GM12878 (cell line): ENCODE results near the gene VAC14. TPM values are rescaled to one million over a fixed set of nuclear protein-coding genes. Genes with fewer than 3 reads are reported as not detected.

Experiments used
- BCLAF1 ChIP-seq: fragments of 450-650 bp; IDR thresholded peaks from 2 replicates; pipeline ENCODE4 v1.6.1; 2017; ENCODE audit warnings: antibody characterized with exemption, mild to moderate bottlenecking, moderate library complexity
- BMI1 ChIP-seq: fragments of 450-650 bp; IDR thresholded peaks from 2 replicates; pipeline ENCODE4 v1.6.1; 2016; ENCODE audit warnings: mild to moderate bottlenecking, moderate library complexity, borderline replicate concordance
- CHD4 ChIP-seq: fragments of 200-600 bp; sonication (generic); IDR thresholded peaks from 2 replicates; pipeline ENCODE4 v1.6.1; 2016; ENCODE audit warnings: mild to moderate bottlenecking
- CTCF ChIP-seq, 3 experiments: IDR thresholded peaks in 2 of 3; conservative IDR thresholded peaks in 1 of 3; 2 replicates each; pipeline ENCODE4 v1.5.1; 2011; ENCODE audit warnings: low read depth in 3 of 3, low read length in 3 of 3, mild to moderate bottlenecking in 3 of 3, control low read depth in 2 of 3, moderate library complexity in 2 of 3, inconsistent platforms in 1 of 3, mixed read lengths in 1 of 3; ENCODE audit not compliant: control insufficient read depth in 2 of 3, insufficient read depth in 1 of 3; ENCODE audit errors: extremely low read depth in 1 of 3
- FOS ChIP-seq: IDR thresholded peaks from 3 replicates; pipeline ENCODE4 v1.6.1; 2011; ENCODE audit warnings: borderline replicate concordance; ENCODE audit not compliant: insufficient read length; ENCODE audit errors: extremely low read depth
- MTA2 ChIP-seq: fragments of 450-650 bp; IDR thresholded peaks from 2 replicates; pipeline ENCODE4 v1.6.1; 2016; ENCODE audit warnings: low read depth, mild to moderate bottlenecking, moderate library complexity
- NBN ChIP-seq: fragments of 450-650 bp; IDR thresholded peaks from 2 replicates; pipeline ENCODE4 v1.6.1; 2016
- NKRF ChIP-seq: fragments of 450-650 bp; conservative IDR thresholded peaks from 2 replicates; pipeline ENCODE4 v1.6.1; 2017; ENCODE audit warnings: mild to moderate bottlenecking, moderate library complexity
- NR2C1 ChIP-seq: fragments of 450-650 bp; IDR thresholded peaks from 2 replicates; pipeline ENCODE4 v1.6.1; 2017; ENCODE audit warnings: antibody characterized with exemption, mild to moderate bottlenecking, moderate library complexity
- NR2C2 ChIP-seq: IDR thresholded peaks from 2 replicates; pipeline ENCODE4 v1.6.1; 2011; ENCODE audit warnings: borderline replicate concordance, low read depth; ENCODE audit not compliant: control insufficient read depth, insufficient read length
- PAX8 ChIP-seq: fragments of 450-650 bp; IDR thresholded peaks from 2 replicates; pipeline ENCODE4 v1.6.1; 2017; ENCODE audit warnings: mild to moderate bottlenecking, moderate library complexity
- SIX5 ChIP-seq: IDR thresholded peaks from 2 replicates; pipeline ENCODE4 v1.6.1; 2011; ENCODE audit warnings: mild to moderate bottlenecking, low read depth, low read length, moderate library complexity; ENCODE audit not compliant: severe bottlenecking
- SMAD5 ChIP-seq: IDR thresholded peaks from 2 replicates; pipeline ENCODE4 v1.6.1; 2016; ENCODE audit warnings: antibody characterized with exemption, low read depth
- SMARCA5 ChIP-seq: fragments of 450-650 bp; IDR thresholded peaks from 2 replicates; pipeline ENCODE4 v1.6.1; 2017; ENCODE audit warnings: mild to moderate bottlenecking
- SP1 ChIP-seq: IDR thresholded peaks from one replicate; pipeline ENCODE4 v1.6.1; 2011; ENCODE audit warnings: low read depth, low read length
- SREBF1 ChIP-seq: IDR thresholded peaks from 2 replicates; pipeline ENCODE4 v1.6.1; 2012; ENCODE audit warnings: mild to moderate bottlenecking, low read length
- SREBF2 ChIP-seq: IDR thresholded peaks from 2 replicates; pipeline ENCODE4 v1.6.1; 2012; ENCODE audit warnings: mild to moderate bottlenecking, low read length
- STAT3 ChIP-seq: IDR thresholded peaks from 2 replicates; pipeline ENCODE4 v1.6.1; 2011; ENCODE audit warnings: low read depth, low read length, improper control_type of control experiment
- SUPT20H ChIP-seq: IDR thresholded peaks from 2 replicates; pipeline ENCODE4 v1.6.1; 2011; ENCODE audit warnings: low read depth, mild to moderate bottlenecking, low read length, moderate library complexity, borderline replicate concordance; ENCODE audit not compliant: control insufficient read depth
- YY1 ChIP-seq: IDR thresholded peaks from 2 replicates; pipeline ENCODE4 v1.6.1; 2011; ENCODE audit warnings: low read depth, mild to moderate bottlenecking, low read length
- ZNF274 ChIP-seq: IDR thresholded peaks from one replicate; pipeline ENCODE4 v1.8.0; 2011; ENCODE audit not compliant: insufficient read length, insufficient read depth
- polyA plus RNA-seq, 11 experiments: library from polyadenylated mRNA; depleted of rRNA in 4 of 11; unstranded in 6 of 11; stranded (reverse) in 5 of 11; fragments of >200 nt; fragmentation: Nextera tagmentation in 4 of 11; fragmentation: Illumina TruSeq in 1 of 11; extraction: Ambion mirVana in 4 of 11; extraction: Trizol in 1 of 11; gene quantifications; 1 replicate in 1 of 11; 2 replicates in 10 of 11; pipeline versions ENCODE4 v1.2.1 to v1.2.3, GENCODE V29; 2011 to 2016; ENCODE audit warnings: inconsistent platforms in 2 of 11, missing spikeins in 2 of 11, low read depth in 1 of 11
- total RNA-seq, 4 experiments: library from RNA; depleted of rRNA in 3 of 4; stranded (reverse); fragments of >200 nt in 3 of 4; fragmentation: Illumina TruSeq in 1 of 4; extraction: Trizol in 1 of 4; gene quantifications; 2 replicates each; pipeline versions ENCODE4 v1.2.1 to v1.2.3, GENCODE V29; 2013 to 2021
- TF ChIP-seq, protein P1 (sequence below): IDR thresholded peaks from 2 replicates; pipeline ENCODE4 v1.6.1; 2012; ENCODE audit warnings: low read depth, low read length, improper control_type of control experiment

VAC14 gene
- total and polyA plus RNA-seq, 10 of the 15 experiments (the other 5 are each of a cell fraction or from before 2014, with no cell fraction given), result 1.3 to 45.5 (median 25.5) TPM

DNA sequence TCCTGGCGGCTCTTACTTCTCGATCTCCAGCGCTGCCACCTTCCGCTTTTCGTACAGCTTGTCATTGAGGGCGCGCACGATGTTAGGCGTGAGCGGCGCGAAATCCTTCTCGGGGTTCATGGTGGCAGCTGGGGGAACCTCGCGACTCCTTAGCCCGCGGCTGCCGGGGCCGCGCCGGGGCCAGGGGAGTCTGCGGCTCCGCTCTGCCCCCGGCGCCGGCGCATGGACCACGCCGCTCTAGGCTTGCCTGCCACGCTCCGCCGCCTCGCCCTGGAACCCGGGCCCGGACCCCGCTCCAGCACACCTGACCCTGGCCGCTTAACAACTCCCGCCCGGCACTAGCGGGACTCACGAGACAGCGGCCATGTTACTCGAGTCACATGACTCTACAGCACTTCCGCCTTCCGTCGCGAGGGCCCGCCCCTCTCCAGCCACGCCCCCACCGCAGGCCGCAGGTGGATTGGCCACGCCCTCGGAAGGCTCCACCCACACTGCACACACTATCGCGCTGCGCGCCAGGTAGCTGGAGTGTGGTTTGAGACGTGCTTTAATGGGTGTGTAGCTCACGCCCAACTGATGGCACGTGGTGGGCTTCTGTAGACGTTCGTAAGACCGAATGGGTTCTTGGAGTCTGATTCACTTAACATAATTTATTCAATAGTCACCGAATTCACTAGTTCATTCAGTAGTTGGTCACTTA is at the start of gene VAC14 (continued):
- TF ChIP-seq CTCF (IDR thresholded peaks at IDR 0.05 in 2 of 3, conservative IDR thresholded peaks at IDR 0.05 in 1 of 3; ENCODE audit: control insufficient read depth in 2 of 3, extremely low read depth in 1 of 3, insufficient read depth in 1 of 3, low read depth in 3 of 3, low read length in 3 of 3) (no peak), SMAD5 (peak; percentile 85), SIX5 (peak; percentile 31), NBN (no peak), PAX8 (no peak), SREBF2 (no peak), MTA2 (no peak), SP1 (peak; percentile 84), STAT3 (no peak), NR2C1 (peak; percentile 32; the same call in 1 of the 2 replicates), YY1 (peak; percentile 98), CHD4 (no peak), SUPT20H (no peak), BCLAF1 (no peak), SMARCA5 (no peak), NR2C2 (no peak), SREBF1 (no peak), ZNF274 (no peak), FOS (no peak), BMI1 (no peak), NKRF (peak; percentile 98)
- TF ChIP-seq, protein P1, sequence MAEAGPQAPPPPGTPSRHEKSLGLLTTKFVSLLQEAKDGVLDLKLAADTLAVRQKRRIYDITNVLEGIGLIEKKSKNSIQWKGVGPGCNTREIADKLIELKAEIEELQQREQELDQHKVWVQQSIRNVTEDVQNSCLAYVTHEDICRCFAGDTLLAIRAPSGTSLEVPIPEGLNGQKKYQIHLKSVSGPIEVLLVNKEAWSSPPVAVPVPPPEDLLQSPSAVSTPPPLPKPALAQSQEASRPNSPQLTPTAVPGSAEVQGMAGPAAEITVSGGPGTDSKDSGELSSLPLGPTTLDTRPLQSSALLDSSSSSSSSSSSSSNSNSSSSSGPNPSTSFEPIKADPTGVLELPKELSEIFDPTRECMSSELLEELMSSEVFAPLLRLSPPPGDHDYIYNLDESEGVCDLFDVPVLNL, result peak; percentile 58; the same call in 1 of the 2 replicates
